GM12878 (cell line): ENCODE results near the gene IL3RA. TPM values are rescaled to one million over a fixed set of nuclear protein-coding genes. Genes with fewer than 3 reads are reported as not detected.

Experiments
- ATAC-seq: fragments of 200-7000 bp; cut with Tn5 transposase; 3 replicates; pipeline ENCODE4 v1.9.1; 2020; ENCODE audit warnings: mild to moderate bottlenecking, moderate library complexity
- BruUV-seq: library from RNA; stranded (reverse); fragments of 400-500 nt; replicated peaks from 2 replicates; lab custom pipeline; 2021; lab: Mats Ljungman, UMichigan
- CTCF ChIA-PET: fragments of 300-600 bp; sonication (Branson Sonifier 250); formaldehyde crosslinking; extraction: SDS; loops from one replicate; lab custom pipeline; 2021; ENCODE audit warnings: inconsistent platforms; lab: Yijun Ruan, JAX
- POLR2A ChIA-PET: fragments of 350-600 bp; formaldehyde crosslinking; extraction: SDS; loops from one replicate; lab custom pipeline; 2021; ENCODE audit warnings: inconsistent platforms; lab: Charles Lee
- RAD21 ChIA-PET: fragments of 300-600 bp; sonication (Branson Sonifier 250); formaldehyde crosslinking; loops from one replicate; lab custom pipeline; 2023; ENCODE audit warnings: antibody characterized with exemption; ENCODE audit not compliant: unreplicated experiment; lab: Charles Lee
- SMC1A ChIA-PET: fragments of 300-600 bp; sonication (Branson Sonifier 250); formaldehyde crosslinking; loops from one replicate; lab custom pipeline; 2023; ENCODE audit not compliant: unreplicated experiment, uncharacterized antibody; lab: Charles Lee
- DNase-seq: peaks from one replicate; pipeline ENCODE4 v3.0.0-alpha.2; 2011; ENCODE audit warnings: low read depth, low spot score
- FAIRE-seq: peaks from 3 replicates; lab custom pipeline; 2011; peaks lifted over from hg19 to GRCh38; lab: Jason Lieb, UNC
- H2AFZ ChIP-seq: 2 replicates; pipeline ENCODE4 v1.6.0; 2011; ENCODE audit warnings: low read depth, low read length, control low read depth; ENCODE audit not compliant: control insufficient read depth
- H3K27ac ChIP-seq: 2 replicates; pipeline ENCODE4 v1.5.1; 2011; ENCODE audit warnings: control low read depth; ENCODE audit not compliant: control insufficient read depth, insufficient read depth
- H3K27me3 ChIP-seq, 2 experiments: replicated peaks in 1 of 2; 2 replicates each; pipeline versions ENCODE4 v1.6.0 to v1.6.1; 2011; ENCODE audit warnings: low read length in 1 of 2; ENCODE audit not compliant: control insufficient read depth in 2 of 2, insufficient read depth in 2 of 2
- H3K36me3 ChIP-seq, 2 experiments: 2 replicates each; pipeline ENCODE4 v1.5.1; 2011; ENCODE audit warnings: low read length in 1 of 2; ENCODE audit not compliant: control insufficient read depth in 2 of 2, insufficient read depth in 2 of 2
- H3K4me1 ChIP-seq: 2 replicates; pipeline ENCODE4 v1.6.1; 2011; ENCODE audit warnings: mild to moderate bottlenecking, low read length, moderate library complexity, mixed read lengths; ENCODE audit not compliant: control insufficient read depth, insufficient read depth
- H3K4me2 ChIP-seq: 2 replicates; pipeline ENCODE4 v1.6.0; 2011; ENCODE audit warnings: control low read depth; ENCODE audit not compliant: control insufficient read depth, insufficient read depth
- H3K4me3 ChIP-seq: fragments of 200-600 bp; sonication (generic); 2 replicates; pipeline ENCODE4 v1.5.1; 2016
- H3K79me2 ChIP-seq: 2 replicates; pipeline ENCODE4 v1.6.0; 2011; ENCODE audit warnings: low read length; ENCODE audit not compliant: control insufficient read depth, insufficient read depth
- H3K9ac ChIP-seq: 2 replicates; pipeline ENCODE4 v1.8.0; 2011; ENCODE audit warnings: low read length, control low read depth, mixed read lengths; ENCODE audit not compliant: control insufficient read depth, insufficient read depth
- H3K9me3 ChIP-seq: replicated peaks from 3 replicates; pipeline ENCODE4 v1.5.1; 2011; ENCODE audit warnings: mild to moderate bottlenecking, low read length; ENCODE audit not compliant: control insufficient read depth, insufficient read depth
- H4K20me1 ChIP-seq: 2 replicates; pipeline ENCODE4 v1.6.0; 2011; ENCODE audit not compliant: control insufficient read depth, insufficient read depth
- IKZF2 ChIP-seq, 2 experiments: fragments of 450-650 bp; IDR thresholded peaks; 2 replicates each; pipeline ENCODE4 v1.6.1; 2017; ENCODE audit warnings: mild to moderate bottlenecking in 2 of 2, moderate library complexity in 2 of 2
- NBN ChIP-seq: fragments of 450-650 bp; IDR thresholded peaks from 2 replicates; pipeline ENCODE4 v1.6.1; 2016
- NR2C1 ChIP-seq: fragments of 450-650 bp; IDR thresholded peaks from 2 replicates; pipeline ENCODE4 v1.6.1; 2017; ENCODE audit warnings: antibody characterized with exemption, mild to moderate bottlenecking, moderate library complexity
- SUZ12 ChIP-seq: fragments of 200-600 bp; sonication (generic); IDR thresholded peaks from one replicate; pipeline ENCODE4 v1.6.1; 2018; ENCODE audit warnings: antibody characterized with exemption, mild to moderate bottlenecking; ENCODE audit not compliant: unreplicated experiment
- TBL1XR1 ChIP-seq: IDR thresholded peaks from 2 replicates; pipeline ENCODE4 v1.6.1; 2012; ENCODE audit warnings: low read depth, low read length, improper control_type of control experiment
- WGBS: methylation state at CpG from one replicate; pipeline ENCODE4 v1.1.6; 2016; ENCODE audit warnings: low lambda C conversion rate; ENCODE audit not compliant: insufficient replicate concordance, insufficient coverage; ENCODE audit errors: missing lambda C conversion rate; 5-methylcytosine and 5-hydroxymethylcytosine counted together
- in situ Hi-C: fragments of 300-500 bp; cut with MboI; formaldehyde crosslinking; loops from 9 replicates; pipeline ENCODE4 v1.14.3; 2018; ENCODE audit warnings: mixed read lengths
- intact Hi-C: fragments of 100-400 bp; cut with micrococcal nuclease; formaldehyde crosslinking; loops from one replicate; pipeline ENCODE4 v1.14.2; 2022; ENCODE audit not compliant: unreplicated experiment
- polyA plus RNA-seq, 11 experiments: library from polyadenylated mRNA; depleted of rRNA in 4 of 11; unstranded in 6 of 11; stranded (reverse) in 5 of 11; fragments of >200 nt; fragmentation: Nextera tagmentation in 4 of 11; fragmentation: Illumina TruSeq in 1 of 11; extraction: Ambion mirVana in 4 of 11; extraction: Trizol in 1 of 11; gene quantifications; 1 replicate in 1 of 11; 2 replicates in 10 of 11; pipeline versions ENCODE4 v1.2.1 to v1.2.3, GENCODE V29; 2011 to 2016; ENCODE audit warnings: inconsistent platforms in 2 of 11, missing spikeins in 2 of 11, low read depth in 1 of 11
- total RNA-seq, 4 experiments: library from RNA; depleted of rRNA in 3 of 4; stranded (reverse); fragments of >200 nt in 3 of 4; fragmentation: Illumina TruSeq in 1 of 4; extraction: Trizol in 1 of 4; gene quantifications; 2 replicates each; pipeline versions ENCODE4 v1.2.1 to v1.2.3, GENCODE V29; 2013 to 2021
- TF ChIP-seq, protein P1 (sequence below): fragments of 450-650 bp; IDR thresholded peaks from 2 replicates; pipeline ENCODE4 v1.6.1; 2018; ENCODE audit warnings: borderline replicate concordance, mild to moderate bottlenecking; ENCODE audit not compliant: partially characterized antibody

The IL3RA gene
- total and polyA plus RNA-seq, 10 of the 15 experiments (the other 5 are each of a cell fraction or from before 2014, with no cell fraction given), result 2.1 to 31.1 (median 17.9) TPM

- no peak for TF ChIP-seq TBL1XR1
- TF ChIP-seq SUZ12, result no peak
- peak; percentile 13 for TF ChIP-seq NBN
Measured at GRCh38 chrX:1392376-1393068, 55.9 kb downstream of the IL3RA start (continued).

DNA sequence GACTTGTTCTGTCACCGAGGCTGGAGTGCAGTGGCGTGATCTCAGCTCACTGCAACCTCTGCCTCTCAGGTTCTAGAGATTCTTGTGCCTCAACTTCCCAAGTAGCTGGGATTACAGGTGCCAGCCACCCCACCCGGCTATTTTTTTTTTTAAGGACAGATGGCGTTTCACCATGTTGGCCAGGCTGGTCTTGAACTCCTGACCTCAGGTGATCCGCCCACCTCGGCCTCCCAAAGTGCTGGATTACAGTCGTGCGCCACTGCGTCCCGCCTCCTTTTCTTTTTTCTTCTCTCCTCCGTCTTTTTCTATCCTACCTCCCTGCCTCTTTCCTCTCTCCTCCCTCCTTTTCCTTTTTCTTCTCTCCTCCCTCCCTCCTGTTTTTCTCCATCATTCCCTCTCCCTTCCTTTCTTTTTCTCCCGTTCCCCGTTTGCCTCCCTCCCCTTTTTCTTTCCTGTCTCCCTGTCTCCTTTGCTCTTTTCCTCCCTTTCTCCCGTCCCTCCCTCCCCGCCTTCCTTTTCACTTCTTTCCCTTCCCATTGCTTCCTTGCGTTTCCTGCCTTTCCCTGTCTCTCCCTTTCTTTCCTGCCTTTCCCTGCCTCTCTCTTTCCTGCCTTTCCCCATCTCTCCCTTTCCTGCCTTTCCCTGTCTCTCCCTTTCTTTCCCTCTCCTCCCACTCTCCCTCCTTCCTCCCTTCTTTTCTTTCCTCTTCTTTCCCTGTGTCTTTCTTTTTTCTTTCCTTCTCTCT is 57.5 kb downstream of the IL3RA start:
- peak overlapping the region; percentile 75; the same call in 1 of the 2 replicates for H3K4me3 ChIP-seq
- DNase-seq, result no peak
- intact Hi-C loops, result loop anchor here (2.0 kb wide), 2 partner anchors 71 to 147 kb away; no protein-coding TSS in a partner anchor
- POLR2A ChIA-PET, result no interaction called here
- H3K36me3 ChIP-seq, result peaks cover 7 to 17% of the 10 kb centered on the region in 2 experiments; a peak in 3 of 4 replicates
- RAD21 ChIA-PET, result no interaction called here
- peaks cover 60% of the 10 kb centered on the region for H3K79me2 ChIP-seq
- SMC1A ChIA-PET, result no interaction called here
- no peak for FAIRE-seq
- peak overlapping the region; percentile 38 for H3K4me2 ChIP-seq
- H3K27ac ChIP-seq, result no peak overlapping the region
- 89% methylated on average over 11 of the region's 16 CpGs for WGBS
- no peak overlapping the region for H2AFZ ChIP-seq
- in situ Hi-C loops, result no loop called here
- TF ChIP-seq, protein P1, sequence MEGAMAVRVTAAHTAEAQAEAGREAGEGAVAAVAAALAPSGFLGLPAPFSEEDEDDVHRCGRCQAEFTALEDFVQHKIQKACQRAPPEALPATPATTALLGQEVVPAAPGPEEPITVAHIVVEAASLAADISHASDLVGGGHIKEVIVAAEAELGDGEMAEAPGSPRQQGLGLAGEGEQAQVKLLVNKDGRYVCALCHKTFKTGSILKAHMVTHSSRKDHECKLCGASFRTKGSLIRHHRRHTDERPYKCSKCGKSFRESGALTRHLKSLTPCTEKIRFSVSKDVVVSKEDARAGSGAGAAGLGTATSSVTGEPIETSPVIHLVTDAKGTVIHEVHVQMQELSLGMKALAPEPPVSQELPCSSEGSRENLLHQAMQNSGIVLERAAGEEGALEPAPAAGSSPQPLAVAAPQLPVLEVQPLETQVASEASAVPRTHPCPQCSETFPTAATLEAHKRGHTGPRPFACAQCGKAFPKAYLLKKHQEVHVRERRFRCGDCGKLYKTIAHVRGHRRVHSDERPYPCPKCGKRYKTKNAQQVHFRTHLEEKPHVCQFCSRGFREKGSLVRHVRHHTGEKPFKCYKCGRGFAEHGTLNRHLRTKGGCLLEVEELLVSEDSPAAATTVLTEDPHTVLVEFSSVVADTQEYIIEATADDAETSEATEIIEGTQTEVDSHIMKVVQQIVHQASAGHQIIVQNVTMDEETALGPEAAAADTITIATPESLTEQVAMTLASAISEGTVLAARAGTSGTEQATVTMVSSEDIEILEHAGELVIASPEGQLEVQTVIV, result peak; percentile 16
- TF ChIP-seq NR2C1 (no peak), IKZF2 (IDR thresholded peaks at IDR 0.05) (peak; percentile 50 to 74)
- H3K27me3 ChIP-seq, result no peaks in the 10 kb centered on the region
- H3K4me1 ChIP-seq, result peaks cover 8% of the 10 kb centered on the region
- no peaks in the 10 kb centered on the region for H3K9me3 ChIP-seq
- ATAC-seq, result no peak
- CTCF ChIA-PET, result no interaction called here
- BruUV-seq, result no TSS peak
- H3K9ac ChIP-seq, result no peak overlapping the region; the same call in 1 of the 2 replicates
- H4K20me1 ChIP-seq, result peaks cover 16% of the 10 kb centered on the region; the same call in 1 of the 2 replicates
